Stimulated activated CD4-positive, alpha-beta T cell treated with anti-CD3 and anti-CD28 coated beads, TNF-alpha, amount 100 ng/mL, for 24 hours (primary cell): ENCODE results near the gene WDR11.

Experiments
- DNase-seq, 3 experiments: peaks; one replicate each; pipeline ENCODE4 v3.0.0-alpha.2; 2020; ENCODE audit warnings: low read depth in 3 of 3

WDR11 gene

DNA sequence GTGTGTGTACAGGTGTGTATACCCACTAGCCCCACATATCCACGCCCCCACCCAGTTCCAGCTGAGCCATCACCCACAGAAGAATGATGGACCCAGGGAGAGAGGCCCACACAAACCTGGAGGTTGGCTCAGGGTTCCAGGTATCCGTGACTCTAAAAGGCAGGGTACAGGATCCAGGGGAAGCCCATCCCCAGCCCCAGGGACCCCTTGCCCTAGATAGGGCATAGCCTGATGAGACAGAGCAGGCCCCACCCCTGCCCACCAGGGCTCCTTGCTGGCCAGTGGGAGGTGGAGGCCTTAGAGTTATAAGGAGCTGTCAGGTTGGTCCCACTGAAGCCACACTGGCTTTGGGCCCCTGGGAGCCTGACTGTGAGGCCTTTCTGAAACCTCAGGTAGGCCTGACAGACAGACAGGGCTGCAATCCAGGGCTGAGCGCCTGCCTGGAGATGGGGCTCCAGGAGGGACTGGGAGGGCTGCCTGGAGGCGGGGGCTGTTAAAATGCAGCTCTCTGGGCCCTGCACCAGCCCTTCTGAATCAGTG is 93.5 kb downstream of the WDR11 start:
- DNase-seq = no peak

DNA sequence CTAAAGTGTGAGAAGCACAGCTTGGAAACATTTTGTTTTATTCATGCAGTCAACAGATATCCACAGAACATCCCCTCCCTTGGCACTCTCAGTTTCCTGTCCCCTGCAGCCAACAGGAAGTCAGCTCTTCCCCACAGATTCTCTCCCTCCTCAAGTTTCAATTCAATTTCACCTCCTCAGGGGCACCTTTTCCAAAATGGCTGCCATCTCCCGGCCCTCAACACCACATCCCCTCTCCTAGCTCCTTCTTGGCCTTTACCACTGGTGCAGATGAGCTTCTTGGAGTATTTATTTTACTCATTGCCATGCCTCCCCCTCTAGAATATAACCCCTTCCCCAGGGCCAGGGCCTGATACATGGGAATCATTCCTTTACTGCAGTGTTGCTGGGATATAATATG is 94.0 kb downstream of the WDR11 start:
- DNase-seq = no peak

GRCh38 chr10:120945801-120946302 is 94.7 kb downstream of the WDR11 start:
- DNase-seq = no peak

DNA sequence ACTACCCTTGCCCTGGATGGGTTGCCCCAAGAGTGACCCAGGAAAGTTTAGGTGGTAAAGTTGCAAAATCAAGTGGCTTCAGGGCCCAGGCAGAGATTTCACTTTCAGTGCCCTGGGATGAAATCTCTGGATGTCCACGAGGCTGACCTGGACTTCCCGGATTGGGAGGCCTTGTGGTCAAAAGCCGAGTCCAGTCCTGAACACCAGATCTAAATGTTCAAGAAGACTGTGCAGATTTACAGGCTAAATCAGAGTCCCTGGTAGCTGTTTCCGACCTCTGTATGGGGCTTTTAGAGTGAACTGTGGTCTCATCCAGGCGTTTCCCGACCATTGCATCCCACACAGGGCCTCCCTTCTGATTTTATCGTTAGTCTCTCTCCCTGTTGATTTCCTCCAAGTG is 95.3 kb downstream of the WDR11 start:
- no peak for DNase-seq

GRCh38 chr10:120948889-120949608 is 97.9 kb downstream of the WDR11 start:
- DNase-seq = peak; percentile 15 to 57 (median 40)

DNA sequence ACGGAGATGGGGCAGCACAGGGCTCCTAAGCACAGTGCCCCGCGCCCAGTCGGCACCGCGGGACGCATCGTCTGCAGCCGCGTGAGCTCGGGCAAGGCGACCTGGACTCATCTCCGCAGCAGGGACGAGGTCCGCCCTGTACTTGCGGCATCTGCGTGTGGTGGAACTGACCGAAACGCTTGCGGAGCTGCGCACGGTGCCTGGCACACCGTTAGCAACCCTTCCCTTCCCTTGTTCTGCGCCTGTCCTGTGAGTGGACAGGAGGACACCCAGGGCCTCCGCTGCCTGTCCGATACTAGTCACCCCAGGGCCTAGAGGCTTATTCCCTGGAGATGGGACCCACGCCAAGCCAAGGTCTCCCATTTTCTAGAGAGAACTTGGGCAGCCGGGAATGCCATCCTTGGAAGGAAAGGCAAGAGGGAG is 98.5 kb downstream of the WDR11 start:
- DNase-seq = no peak

GRCh38 chr10:120950051-120950561 is 98.9 kb downstream of the WDR11 start:
- no peak for DNase-seq

GRCh38 chr10:120951288-120951687 is 100.1 kb downstream of the WDR11 start:
- no peak for DNase-seq

DNA sequence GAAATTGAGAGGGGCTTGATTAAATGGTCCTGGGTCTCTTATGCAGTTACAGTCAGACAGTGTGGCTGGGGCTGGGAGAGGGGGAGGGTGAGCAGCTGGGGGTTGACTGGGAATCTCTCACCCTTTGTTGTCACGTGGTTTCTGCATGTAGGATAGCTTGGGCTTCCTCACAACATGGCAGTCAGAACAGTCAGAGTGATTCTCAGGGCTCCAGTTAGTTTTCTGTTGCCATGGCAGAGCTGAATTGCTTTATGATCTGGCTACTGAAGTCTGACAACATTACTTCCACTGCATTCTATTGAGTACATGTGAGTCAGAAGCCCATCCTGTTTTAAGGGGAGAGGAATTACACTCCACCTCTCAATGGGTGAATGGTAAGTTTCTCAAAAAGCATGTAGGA is 102.7 kb downstream of the WDR11 start:
- DNase-seq = no peak
